GM18505 (cell line): ENCODE data around the gene TFDP1.

Source experiments
- ATAC-seq: cut with Tn5 transposase; IDR thresholded peaks from one replicate; pipeline ENCODE4 v1.9.1; 2021; ENCODE audit not compliant: unreplicated experiment
- POLR2A ChIP-seq: IDR thresholded peaks from 4 replicates; pipeline ENCODE4 v1.6.1; 2011; ENCODE audit warnings: borderline replicate concordance; ENCODE audit not compliant: insufficient read depth, insufficient read length; ENCODE audit errors: extremely low read depth

TFDP1 gene

DNA sequence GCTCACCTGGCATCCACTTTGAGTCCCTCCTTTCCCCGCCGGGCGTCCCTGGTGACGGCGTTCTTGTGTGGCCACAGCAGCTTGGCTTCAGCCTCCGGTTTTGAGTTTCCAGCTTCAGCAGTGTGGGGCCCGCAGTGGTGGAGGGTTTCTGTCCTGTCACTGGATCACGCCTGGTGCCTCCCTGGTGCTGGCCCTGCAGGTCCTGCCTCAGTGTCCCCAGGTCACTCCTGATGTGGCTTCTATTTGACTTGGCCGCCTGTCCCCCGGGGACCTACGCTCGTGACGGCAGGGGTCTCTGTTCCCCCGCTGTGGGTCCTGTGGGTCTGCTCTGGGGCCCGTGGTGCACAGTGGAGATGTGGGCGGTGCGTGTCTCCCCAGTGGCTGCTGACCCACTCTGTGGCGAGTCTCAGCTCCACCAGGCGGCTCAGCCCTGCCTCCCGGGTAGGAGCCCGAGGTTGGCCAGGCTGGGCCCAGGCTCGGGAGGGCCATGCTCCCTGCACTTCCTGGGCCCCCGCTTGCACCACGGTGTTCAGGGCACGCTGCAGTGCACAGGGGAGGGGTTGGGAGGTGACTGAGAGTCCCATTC lies 71.5 kb downstream of the TFDP1 start:
- TF ChIP-seq POLR2A = no peak
- ATAC-seq = no peak

DNA sequence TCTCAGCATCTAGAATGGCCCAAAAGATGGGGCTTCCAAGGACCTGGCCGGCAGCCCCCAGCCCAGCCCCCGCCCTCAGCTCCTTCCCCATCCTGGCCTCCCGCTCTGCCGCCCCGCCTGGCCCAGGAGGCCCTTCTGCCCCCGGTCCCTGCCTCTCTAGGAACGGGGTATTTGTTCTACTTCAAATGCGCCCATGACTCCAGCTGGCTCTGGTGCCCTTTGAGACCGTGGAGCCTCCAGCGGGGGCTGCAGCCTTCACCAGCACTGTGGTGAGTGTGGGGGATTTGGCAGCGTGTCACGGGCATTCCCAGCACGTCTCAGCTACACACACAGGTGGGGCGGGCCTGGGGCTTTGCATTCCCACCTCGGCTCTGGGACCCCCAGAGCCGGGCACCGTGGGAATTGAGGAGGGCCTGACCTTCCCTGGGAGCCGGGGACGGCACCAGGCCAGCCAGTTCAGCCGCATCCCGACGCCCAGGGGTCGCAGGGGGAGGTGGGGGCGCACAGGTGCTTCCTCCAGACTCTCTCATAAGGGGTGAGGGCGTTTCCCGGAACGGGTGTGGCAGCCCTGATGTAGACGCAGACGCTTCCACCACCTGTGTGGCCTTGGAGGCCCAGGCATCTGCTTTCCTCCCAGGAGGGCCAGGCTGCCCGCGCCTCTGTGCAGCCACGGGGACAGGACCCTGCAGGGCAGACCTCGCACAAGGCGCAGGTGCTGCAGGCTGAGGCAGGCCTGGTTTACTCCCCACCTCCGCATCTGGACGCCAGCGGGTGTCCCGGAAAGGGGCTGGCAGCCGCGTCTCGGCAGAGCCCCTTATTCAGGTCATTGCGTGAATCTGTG lies 72.5 kb downstream of the TFDP1 start:
- ATAC-seq = no peak
- no peak for TF ChIP-seq POLR2A

DNA sequence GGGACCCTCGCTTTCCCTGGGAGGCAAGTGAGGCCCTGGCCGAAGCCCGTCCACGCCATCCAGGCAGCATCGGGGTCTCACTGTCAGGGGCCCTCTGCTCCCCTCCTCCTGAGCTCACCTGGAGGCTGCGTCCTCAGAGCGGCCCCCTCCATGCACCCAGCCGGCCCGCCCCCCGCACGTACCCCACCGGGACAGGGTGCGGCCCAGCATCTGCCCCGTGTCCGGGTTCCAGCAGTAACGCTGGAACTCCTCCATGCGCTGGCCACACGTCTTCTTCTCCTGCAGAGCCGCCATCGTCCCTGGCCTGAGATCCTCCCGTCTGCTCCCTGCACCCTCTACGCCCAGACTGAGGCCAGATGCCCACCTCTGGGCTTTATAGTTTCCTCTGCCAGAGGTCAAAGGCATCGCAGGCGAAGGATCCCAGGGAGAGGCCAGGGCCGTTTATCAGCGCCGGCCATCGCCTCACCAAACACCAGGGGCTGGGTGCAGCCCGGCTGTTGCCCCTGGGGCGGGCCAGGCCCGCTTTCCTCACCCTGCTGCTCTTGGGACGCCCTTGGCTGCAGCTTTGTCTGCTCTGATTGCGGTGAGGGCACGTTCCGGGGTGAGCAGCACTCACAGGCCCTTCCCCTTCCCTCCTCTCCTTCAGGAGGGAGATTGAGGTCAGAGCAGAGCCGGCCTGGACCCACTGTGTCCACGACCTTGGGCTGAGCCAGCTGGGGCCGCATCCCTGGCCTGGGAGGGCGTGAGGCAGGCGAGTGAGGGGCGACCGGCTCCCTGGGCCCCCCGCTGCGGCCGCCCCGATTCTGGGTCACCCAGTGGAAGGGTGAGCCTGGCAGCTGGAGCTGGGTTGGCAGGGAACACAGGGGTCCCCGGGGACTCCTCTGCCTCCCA lies 73.5 kb downstream of the TFDP1 start, which contains the start of gene ATP4B:
Gene ATP4B (minus strand): TSS at position 348 of the 891 bp plus-strand sequence. CDS start 54 bp downstream, at position 294.
- no peak for TF ChIP-seq POLR2A
- ATAC-seq = no peak

DNA sequence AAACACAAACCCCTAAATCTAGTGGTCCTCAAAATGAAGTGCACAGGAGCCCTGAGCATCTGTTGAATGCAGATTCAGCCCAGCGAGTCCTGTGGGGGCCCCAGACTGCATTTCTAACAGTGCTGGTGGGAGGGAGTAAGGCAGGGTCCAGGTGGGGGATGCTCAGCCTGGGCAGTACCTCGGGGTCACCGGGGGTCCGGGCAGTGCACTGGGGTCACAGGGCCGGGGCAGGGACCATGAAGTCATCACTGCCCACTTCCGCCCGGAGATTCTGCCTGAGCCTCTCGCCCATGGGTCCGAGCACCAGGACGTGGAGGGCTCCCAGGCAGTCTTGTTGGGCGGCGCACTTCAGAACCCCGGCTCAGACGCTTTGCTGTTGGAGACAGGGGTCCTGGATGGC lies 74.3 kb downstream of the TFDP1 start:
- TF ChIP-seq POLR2A = no peak
- no peak for ATAC-seq

DNA sequence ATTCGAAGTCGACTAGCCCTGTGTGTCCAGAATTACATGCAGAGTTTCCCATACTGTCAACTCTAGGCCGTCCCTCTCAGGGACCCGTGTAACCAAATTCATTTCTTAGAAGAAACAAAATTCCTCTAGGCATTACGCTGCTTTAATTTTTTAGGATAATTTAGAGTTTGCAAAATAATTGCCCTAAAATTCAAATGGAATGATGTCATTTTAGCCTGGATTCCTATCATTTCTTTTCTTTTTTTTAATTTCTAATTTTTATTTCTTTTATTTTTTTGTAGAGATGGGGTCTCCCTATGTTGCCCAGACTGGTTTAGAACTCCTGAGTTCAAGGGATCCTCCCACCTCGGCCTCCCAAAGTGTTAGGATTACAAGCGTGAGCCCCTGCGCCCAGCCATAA lies 74.8 kb downstream of the TFDP1 start:
- no peak for ATAC-seq
- TF ChIP-seq POLR2A = no peak

DNA sequence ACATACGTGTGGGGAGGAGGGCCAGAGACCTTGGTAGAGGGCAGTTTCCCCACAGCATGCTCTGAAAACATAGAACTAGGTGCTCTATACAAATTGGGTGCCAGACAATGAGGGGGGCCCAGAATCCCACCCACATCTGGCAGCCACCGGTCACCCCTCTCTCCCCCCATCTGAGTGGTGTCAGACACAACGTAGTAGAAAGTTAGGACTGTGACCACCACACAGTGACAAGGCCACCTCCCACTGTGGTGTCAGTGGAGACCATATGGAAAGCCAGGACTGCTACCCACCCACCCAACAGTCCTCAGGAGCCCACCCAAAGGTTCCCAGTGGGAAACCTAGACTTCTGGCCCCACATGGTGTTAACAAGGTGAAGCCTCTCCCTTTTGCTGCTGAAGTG lies 75.5 kb downstream of the TFDP1 start:
- no peak for TF ChIP-seq POLR2A
- ATAC-seq = no peak

DNA sequence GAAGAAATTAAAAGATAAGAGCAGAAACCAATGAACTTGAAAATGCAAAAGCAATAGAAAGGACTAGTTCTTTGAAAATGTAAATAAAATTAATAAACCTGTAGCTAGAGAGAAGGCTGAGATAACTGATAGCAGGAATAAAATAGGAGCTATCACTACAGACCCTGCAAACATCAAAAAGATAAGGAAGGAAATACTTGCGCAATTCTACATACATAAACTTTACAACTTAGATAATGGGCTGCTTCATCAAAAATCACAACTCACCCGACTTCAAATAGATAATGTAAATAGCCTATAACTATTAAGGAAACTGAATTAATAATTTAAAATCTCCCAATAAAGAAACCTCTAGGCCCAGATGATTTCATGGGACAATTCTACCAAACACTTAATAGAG lies 77.0 kb downstream of the TFDP1 start:
- no peak for ATAC-seq
- no peak for TF ChIP-seq POLR2A

DNA sequence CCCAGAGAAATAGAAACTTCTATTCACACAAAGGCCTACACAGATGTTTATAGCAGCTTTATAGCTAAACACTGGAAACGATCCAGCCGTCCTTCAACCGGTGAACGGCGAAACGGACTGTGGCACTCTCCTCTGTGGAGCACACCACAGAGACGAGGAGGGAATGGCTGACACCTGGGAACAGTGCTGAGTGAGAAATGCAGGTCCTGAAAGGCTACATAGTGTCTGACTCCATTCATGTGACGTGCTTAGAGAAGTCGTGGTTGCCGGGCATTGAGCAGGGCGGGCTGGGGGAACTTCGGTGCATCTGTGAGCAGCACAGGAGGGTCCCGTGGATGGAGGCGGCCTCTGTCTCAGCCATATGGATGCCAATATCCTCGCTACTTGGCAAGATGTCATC lies 79.4 kb downstream of the TFDP1 start:
- TF ChIP-seq POLR2A = no peak
- ATAC-seq = no peak

DNA sequence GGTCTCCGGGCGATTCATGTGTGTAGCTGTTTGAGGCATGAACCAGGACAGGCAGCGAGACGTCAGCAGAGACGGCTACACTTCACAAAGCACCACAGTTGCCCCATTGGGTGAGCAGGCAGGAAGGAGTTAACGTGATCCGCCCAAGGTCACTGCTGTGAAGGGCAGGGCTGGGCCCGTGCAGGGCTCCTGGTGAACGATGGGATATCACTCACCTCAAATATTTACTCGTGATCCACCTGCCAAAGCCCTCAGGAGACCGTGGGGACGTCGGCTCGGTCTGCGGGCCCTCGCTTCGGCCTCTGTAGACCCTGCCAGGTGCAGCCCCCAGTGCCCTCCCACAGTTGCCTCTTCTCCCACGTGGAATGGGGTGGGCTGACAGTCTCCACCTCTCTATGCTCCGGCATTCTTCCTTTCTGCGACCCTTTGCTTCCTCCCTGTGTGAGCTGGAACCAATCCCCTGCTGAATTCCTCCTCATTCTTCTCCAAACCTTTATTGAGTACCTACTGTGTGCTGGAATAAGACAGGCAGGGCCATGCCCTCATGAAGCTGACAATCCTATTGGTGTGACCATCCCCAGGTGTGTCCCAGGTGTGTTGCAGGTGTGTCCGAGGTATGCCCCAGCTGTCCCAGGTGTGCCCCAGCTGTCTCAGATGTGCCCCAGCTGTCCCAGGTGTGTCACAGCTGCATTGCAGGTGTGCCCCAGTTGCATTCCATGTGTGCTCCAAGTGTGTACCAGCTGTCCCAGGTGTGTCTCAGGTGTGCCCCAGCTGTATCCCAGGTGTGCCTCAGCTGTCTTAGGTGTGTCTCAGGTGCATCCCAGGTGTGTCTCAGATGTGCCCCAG lies 80.4 kb downstream of the TFDP1 start:
- no peak for ATAC-seq
- TF ChIP-seq POLR2A = no peak

DNA sequence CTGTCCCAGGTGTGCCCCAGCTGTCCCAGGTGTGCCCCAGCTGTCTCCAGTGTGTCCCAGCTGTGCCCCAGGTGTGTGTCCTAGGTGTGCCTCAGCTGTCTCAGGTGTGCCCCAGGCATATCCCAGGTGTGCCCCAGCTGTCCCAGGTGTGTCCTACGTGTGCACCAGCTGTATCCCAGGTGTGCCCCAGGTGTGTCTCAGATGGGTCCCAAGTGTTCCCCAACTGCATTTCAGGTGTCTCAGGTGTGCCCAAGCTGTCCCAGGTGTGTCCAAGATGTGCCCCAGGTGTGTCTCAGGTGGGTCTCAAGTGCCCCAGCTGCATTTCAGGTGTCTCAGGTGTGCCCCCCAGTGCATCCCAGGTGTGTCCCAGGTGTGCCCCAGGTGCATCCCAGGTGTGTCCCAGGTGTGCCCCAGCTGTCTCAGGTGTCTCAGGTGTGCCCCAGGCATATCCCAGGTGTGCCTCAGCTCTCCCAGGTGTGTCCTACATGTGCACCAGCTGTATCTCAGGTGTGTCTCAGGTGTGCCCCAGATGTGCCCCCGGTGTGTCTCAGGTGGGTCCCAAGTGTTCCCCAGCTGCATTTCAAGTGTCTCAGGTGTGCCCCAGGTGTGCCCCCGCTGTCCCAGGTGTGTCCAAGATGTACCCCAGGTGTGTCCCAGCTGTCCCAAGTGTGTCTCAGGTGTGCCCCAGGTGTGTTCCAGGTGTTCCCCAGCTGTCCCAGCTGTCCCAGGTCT lies 81.2 kb downstream of the TFDP1 start:
- TF ChIP-seq POLR2A = no peak
- ATAC-seq = no peak

DNA sequence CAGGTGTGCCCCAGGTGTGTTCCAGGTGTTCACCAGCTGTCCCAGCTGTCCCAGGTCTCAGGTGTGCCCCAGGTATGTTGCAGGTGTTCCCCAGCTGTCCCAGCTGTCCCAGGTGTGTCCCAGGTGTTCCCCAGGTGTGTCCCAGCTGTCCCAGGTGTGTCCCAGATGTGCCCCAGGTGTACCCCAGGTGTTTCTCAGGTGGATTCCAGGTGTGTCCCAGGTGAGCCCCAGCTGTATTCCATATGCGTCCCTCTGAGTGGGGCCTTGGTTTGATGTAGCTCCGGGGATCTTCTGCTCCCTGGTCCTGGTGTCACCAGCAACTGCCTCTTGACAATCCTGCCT lies 81.7 kb downstream of the TFDP1 start:
- ATAC-seq = no peak
- TF ChIP-seq POLR2A = no peak
